HUES48 (cell line): Measurements from ENCODE around the gene MYH11.

ENCODE experiments used
- H3K27ac ChIP-seq: one replicate; pipeline ENCODE4 v1.7.0; 2013; ENCODE audit warnings: low read depth, low read length, inconsistent platforms
- H3K27me3 ChIP-seq: 2 replicates; pipeline ENCODE4 v1.6.1; 2013; ENCODE audit warnings: mild to moderate bottlenecking, low read length; ENCODE audit not compliant: control insufficient read depth, insufficient read depth
- H3K36me3 ChIP-seq: 2 replicates; pipeline ENCODE4 v1.6.1; 2013; ENCODE audit warnings: low read length; ENCODE audit not compliant: control insufficient read depth, insufficient read depth
- H3K4me1 ChIP-seq: 2 replicates; pipeline ENCODE4 v1.6.1; 2013; ENCODE audit warnings: mild to moderate bottlenecking, low read length; ENCODE audit not compliant: control insufficient read depth, insufficient read depth
- H3K4me3 ChIP-seq: 2 replicates; pipeline ENCODE4 v1.5.1; 2013; ENCODE audit warnings: mild to moderate bottlenecking, low read depth, low read length
- H3K9ac ChIP-seq: 2 replicates; pipeline ENCODE4 v1.6.1; 2013; ENCODE audit warnings: mild to moderate bottlenecking, low read depth, low read length, moderate library complexity
- H3K9me3 ChIP-seq: 2 replicates; pipeline ENCODE4 v1.6.1; 2013; ENCODE audit warnings: low read length; ENCODE audit not compliant: control insufficient read depth, insufficient read depth

MYH11 gene

DNA sequence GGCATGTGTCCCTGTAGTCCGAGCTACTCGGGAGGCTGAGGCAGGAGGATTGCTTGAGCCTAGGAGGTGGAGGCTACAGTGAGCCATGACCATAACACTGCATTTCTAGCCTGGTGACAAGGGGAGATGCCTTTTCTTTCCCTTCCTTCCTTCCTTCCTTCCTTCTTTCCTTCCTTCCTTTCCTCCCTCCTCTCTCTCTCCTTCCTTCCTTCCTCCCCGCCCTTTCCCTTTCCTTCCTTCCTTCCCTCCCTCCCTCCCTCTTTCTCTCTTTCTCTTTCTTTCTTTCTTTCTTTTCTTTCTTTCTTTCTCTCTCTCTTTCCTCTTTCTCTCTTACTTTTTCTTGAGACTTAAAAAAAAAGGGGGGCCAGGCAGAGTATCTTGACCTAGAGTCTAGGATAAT, 34.7 kb upstream of the MYH11 start:
- Histone ChIP-seq H3K4me3 (no peak overlapping the region), H3K36me3 (no peaks in the 10 kb centered on the region), H3K4me1 (peaks cover 9% of the 10 kb centered on the region), H3K27ac (no peak overlapping the region), H3K27me3 (no peaks in the 10 kb centered on the region), H3K9ac (no peak overlapping the region), H3K9me3 (no peaks in the 10 kb centered on the region)

DNA sequence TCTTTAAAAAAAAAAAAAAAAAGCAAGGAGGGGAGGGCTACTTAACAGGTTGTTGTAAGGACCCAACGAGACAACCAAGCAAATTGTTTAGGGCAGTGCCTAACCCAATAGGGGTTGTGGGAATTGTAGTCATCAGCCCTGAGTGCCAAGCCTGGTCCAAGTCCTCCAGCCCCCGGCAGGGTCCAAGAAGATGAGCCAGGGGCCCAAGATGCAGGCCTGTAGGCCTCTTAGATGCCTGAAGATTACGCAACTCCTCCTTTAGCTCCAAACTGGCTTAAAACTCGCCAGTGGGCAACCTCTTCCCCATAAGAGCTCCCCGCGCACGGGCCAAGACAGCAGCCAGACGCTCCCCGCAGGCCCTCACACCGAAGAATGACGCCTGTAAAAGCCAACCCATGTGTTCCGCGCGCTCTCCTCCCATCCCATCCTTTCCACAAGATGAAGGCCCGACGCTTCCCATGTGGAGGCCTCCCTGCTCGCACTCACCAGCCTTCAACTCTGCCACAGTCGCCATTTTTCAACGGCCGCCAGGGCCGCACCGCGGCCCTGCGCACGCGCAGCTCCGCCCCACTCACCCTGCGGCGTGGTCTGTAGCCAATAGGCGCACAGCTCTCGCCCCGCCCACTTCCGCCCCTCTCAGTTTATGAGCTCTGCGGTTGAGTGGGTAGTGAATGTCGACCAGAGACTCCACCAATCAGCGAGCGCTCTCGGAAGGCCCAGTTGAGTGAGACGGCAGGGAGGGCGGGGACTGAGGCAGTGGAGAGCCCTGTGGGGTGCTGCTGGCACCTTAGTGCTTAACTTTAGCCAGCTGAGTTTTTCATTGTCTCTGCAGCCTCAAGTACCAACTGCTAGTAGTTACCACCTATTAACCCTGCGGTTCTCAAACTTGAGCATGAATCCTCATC, 31.5 kb upstream of the MYH11 start, which contains the start of gene CEP20:
Gene CEP20, minus strand, starts transcription at position 532 of the 905 bp plus-strand sequence. Its CDS starts 18 bp downstream, at position 514.
- no peaks in the 10 kb centered on the region for H3K9me3 ChIP-seq
- H3K4me3 ChIP-seq = peak within 1 kb of the TSS; percentile 82
- H3K27me3 ChIP-seq = no peaks in the 10 kb centered on the region
- H3K4me1 ChIP-seq = peaks cover 9% of the 10 kb centered on the region
- peak within 1 kb of the TSS; percentile 86 for H3K27ac ChIP-seq
- H3K36me3 ChIP-seq = peaks cover 13% of the 10 kb centered on the region
- peak within 1 kb of the TSS; percentile 79 for H3K9ac ChIP-seq

DNA sequence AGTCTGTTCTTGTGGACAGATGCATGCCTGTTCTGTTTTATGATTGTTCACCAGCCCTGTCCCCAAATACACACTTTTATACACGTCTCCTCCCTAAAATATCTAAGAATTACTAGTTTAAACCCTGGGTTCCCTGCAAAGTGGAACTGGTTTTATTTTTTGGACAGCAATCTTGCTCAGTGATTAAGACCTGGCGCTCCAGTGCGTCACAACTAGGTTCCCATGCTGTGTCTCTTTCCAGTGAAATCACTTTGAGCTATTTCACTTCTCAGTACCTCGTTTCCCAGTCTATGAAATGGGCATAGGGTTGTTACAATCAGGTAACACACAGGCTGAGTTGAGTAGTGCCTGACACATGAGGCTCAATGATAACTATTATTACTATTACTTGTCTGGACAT, 30.5 kb upstream of the MYH11 start:
- no peak overlapping the region for H3K27ac ChIP-seq
- H3K4me1 ChIP-seq = peaks cover 9% of the 10 kb centered on the region
- no peak overlapping the region for H3K9ac ChIP-seq
- H3K27me3 ChIP-seq = no peaks in the 10 kb centered on the region
- H3K4me3 ChIP-seq = peak overlapping the region; percentile 82
- H3K9me3 ChIP-seq = no peaks in the 10 kb centered on the region
- H3K36me3 ChIP-seq = peaks cover 22% of the 10 kb centered on the region

DNA sequence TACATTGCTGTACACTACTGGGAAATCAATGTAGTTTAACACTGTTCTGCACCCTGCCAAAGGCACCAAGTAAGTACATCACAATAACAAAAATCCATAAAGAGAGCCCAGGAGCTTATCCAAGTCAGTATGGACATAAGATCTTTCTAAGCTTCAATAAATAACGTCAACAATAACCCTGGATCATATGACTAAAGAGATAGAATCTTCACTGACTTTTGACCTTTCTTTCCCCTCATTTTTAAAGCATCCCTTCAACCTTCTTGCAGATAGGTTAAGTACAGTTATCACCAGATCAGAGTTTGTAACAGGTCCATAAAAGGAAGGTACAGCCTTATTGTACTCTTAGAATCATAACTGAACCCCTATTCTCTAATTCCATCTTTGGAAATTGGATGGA, 29.2 kb upstream of the MYH11 start:
- H3K27ac ChIP-seq = no peak overlapping the region
- no peak overlapping the region for H3K4me3 ChIP-seq
- H3K4me1 ChIP-seq = peaks cover 9% of the 10 kb centered on the region
- H3K27me3 ChIP-seq = no peaks in the 10 kb centered on the region
- H3K36me3 ChIP-seq = peaks cover 30% of the 10 kb centered on the region
- no peaks in the 10 kb centered on the region for H3K9me3 ChIP-seq
- no peak overlapping the region for H3K9ac ChIP-seq

DNA sequence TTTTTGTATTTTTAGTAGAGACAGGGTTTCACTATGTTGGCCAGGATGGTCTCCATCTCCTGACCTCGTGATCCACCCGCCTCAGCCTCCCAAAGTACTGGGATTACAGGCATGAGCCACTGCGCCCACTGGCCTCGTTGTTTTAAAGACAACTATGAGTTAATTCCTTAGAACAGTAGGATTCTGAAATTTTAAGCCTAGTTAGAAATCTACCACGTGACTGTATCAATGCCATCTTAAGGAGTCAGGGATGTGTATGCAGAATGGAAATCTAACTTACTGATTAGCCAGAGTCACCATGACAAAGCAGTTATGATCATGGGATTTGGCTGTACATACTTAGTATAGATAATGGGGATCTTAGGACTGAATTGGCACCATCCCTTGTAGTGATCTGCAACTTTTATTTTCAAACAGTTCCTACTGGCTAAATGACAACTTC, 28.8 kb upstream of the MYH11 start:
- H3K4me3 ChIP-seq = no peak overlapping the region
- peaks cover 35% of the 10 kb centered on the region for H3K36me3 ChIP-seq
- H3K4me1 ChIP-seq = peaks cover 9% of the 10 kb centered on the region
- H3K27me3 ChIP-seq = no peaks in the 10 kb centered on the region
- H3K27ac ChIP-seq = no peak overlapping the region
- no peak overlapping the region for H3K9ac ChIP-seq
- no peaks in the 10 kb centered on the region for H3K9me3 ChIP-seq

DNA sequence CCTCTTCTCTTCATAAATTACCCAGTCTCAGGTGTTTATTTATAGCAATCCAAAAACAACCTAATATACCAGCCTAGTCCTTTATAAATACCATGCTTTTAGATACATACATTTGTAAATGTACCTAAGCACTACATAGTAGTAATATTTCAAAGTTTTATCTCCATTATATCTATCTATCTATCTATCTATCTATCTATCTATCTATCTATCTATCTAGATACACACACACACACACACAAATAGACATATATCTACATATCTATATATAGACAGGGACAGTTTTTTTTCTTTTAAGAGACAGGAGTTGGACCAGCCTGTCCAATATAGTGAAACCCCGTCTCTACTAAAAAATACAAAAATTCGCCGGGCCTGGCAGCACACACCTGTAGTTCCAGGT, 25.7 kb upstream of the MYH11 start:
- Histone ChIP-seq H3K27me3 (no peaks in the 10 kb centered on the region), H3K4me1 (0 out of 2 replicates have a peak, but pooled peaks cover 2% of the 10 kb centered on the region), H3K36me3 (peaks cover 58% of the 10 kb centered on the region)

DNA sequence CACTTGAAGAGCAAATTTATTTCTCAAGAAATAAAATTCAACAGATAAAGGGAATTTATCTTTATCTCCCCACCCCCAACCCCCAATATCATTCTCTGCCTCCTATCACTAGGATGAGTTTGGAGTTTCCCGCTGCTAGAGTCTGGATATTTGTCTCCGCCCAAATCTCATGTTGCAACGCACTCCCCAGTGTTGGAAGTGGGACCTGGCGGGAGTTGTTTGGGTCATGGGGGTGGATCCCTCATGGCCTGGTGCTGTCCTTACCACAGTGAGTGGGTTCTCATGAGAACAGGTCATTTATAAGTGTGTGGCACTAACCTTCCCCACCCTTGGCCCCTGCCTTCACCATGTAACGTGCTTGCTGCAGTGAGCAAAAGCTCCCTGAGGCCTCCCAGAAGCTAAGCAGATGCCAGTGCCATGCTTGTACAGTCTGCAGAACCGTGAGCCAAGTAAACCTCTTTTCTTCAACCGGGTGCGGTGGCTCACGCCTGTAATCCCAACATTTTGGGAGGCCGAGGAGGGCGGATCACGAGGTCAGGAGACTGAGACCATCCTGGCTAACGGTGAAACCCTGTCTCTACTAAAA, 25.1 kb upstream of the MYH11 start:
- Histone ChIP-seq H3K4me3 (no peak overlapping the region), H3K9me3 (no peaks in the 10 kb centered on the region), H3K9ac (no peak overlapping the region), H3K36me3 (peaks cover 65% of the 10 kb centered on the region), H3K27me3 (no peaks in the 10 kb centered on the region), H3K27ac (no peak overlapping the region), H3K4me1 (no peaks in the 10 kb centered on the region)

More for the DNA sequence above, 25.7 kb upstream of the MYH11 start:
- H3K27ac ChIP-seq = no peak overlapping the region
- H3K4me3 ChIP-seq = no peak overlapping the region
- no peak overlapping the region for H3K9ac ChIP-seq
- no peaks in the 10 kb centered on the region for H3K9me3 ChIP-seq

DNA sequence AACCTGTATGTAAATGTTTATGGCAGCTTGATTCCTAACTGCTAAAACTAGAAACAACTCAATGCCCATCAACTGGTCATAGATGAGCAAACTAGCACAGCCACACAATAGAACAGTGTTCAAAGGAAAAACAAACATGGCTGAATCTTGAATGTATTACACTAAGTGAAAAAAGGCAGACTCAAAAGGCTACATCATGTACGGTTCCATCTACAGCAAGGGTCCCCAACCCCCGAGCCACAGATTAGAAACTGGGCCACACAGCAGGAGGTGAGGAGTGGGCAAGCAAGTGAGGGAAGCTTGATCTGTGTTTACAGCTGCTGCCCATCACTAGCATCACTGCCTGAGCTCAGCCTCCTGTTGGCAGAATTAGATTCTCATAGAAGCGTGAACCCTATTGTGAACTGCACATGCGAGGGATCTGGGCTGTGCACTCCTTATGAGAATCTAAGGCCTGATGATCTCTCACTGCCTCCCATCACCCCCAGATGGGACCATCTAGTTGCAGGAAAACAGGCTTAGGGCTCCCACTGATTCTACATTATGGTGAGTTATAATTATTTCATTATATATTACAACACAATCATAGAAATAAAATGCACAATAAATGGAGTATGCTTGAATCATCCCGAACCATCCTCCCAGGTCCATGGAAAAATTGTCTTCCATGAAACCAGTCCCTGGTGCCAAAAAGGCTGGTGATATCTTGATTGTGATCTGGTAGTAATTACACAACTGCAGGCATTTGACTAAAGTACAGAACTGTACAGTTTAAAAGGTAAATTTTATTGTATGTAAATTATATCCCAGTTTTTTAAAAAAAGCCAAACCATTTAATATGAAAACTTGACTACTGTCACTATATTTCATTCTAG, 23.8 kb upstream of the MYH11 start:
- no peaks in the 10 kb centered on the region for H3K4me1 ChIP-seq
- H3K27me3 ChIP-seq = no peaks in the 10 kb centered on the region
- no peak overlapping the region for H3K27ac ChIP-seq
- H3K36me3 ChIP-seq = peaks cover 65% of the 10 kb centered on the region
- no peak overlapping the region for H3K9ac ChIP-seq
- H3K9me3 ChIP-seq = no peaks in the 10 kb centered on the region
- H3K4me3 ChIP-seq = no peak overlapping the region

DNA sequence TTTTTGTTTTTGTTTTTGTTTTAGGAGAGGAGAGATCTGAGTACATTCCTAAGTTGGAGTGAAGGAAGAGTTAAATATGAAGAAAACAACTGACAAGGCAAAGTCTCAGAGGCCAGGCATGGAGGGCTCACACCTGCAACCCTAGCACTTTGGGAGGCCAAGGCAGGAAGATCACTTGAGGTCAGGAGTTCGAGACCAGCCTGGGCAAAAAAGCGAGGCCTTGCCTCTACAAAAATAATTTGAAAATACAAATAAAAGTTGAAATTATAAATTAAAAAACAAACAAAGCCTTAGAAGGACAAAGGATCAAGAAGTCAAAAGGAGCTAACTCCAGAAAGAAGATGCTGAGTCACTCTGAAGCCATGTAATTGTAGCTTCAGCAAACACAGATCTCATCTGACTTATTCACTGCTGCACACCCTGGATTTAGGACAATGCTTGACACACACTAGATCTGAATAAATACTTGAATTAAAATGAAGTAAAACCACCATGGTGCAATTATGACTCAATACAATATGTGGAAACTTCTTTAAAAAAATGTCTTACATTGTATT, 22.5 kb upstream of the MYH11 start:
- H3K9me3 ChIP-seq = no peaks in the 10 kb centered on the region
- no peaks in the 10 kb centered on the region for H3K4me1 ChIP-seq
- H3K4me3 ChIP-seq = no peak overlapping the region
- H3K27ac ChIP-seq = no peak overlapping the region
- peaks cover 68% of the 10 kb centered on the region for H3K36me3 ChIP-seq
- H3K9ac ChIP-seq = no peak overlapping the region
- H3K27me3 ChIP-seq = no peaks in the 10 kb centered on the region

DNA sequence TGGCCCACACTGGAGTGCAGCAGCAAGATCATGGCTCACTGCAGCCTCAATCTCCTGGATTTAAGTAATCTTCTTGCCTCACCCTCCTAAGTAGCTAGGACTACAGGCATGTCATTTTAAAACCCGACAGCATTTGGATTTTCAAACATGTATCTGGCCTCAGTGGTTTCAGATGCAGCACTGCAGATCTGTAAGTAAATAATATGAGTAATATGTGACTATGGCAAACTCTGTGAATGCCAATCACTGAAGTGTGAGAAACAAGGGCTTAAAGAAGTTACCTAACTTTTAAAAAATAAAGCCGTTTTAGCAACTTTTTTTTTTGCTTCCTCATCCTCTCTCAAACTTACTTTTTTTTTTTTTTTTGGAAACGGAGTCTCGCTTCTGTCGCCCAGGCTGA, 19.7 kb upstream of the MYH11 start:
- no peak overlapping the region for H3K9ac ChIP-seq
- H3K4me1 ChIP-seq = no peaks in the 10 kb centered on the region
- H3K4me3 ChIP-seq = no peak overlapping the region
- no peak overlapping the region for H3K27ac ChIP-seq
- H3K27me3 ChIP-seq = no peaks in the 10 kb centered on the region
- no peaks in the 10 kb centered on the region for H3K9me3 ChIP-seq
- H3K36me3 ChIP-seq = peaks cover 69% of the 10 kb centered on the region
